ENCODE data around the gene LRRTM3.

LRRTM3 gene

GRCh38 chr10:67075491-67075971, 149.7 kb downstream of the LRRTM3 start:
- TF ChIP-seq CTCF (IDR thresholded peaks at IDR 0.05; ENCODE audit: borderline replicate concordance, insufficient read depth, low read depth, low read length), result no peak
- no peak overlapping the region for H3K4me3 ChIP-seq (ENCODE audit: low read depth, low read length)

GRCh38 chr10:67076144-67076543, 150.3 kb downstream of the LRRTM3 start:
- H3K4me3 ChIP-seq (ENCODE audit: low read depth, low read length), result no peak overlapping the region
- TF ChIP-seq CTCF (IDR thresholded peaks at IDR 0.05; ENCODE audit: borderline replicate concordance, insufficient read depth, low read depth, low read length), result no peak

- no peak for TF ChIP-seq CTCF (IDR thresholded peaks at IDR 0.05; ENCODE audit: borderline replicate concordance, insufficient read depth, low read depth, low read length)
- no peak overlapping the region for H3K4me3 ChIP-seq (ENCODE audit: low read depth, low read length)
Observed at GRCh38 chr10:67077376-67077775, 151.5 kb downstream of the LRRTM3 start.

GRCh38 chr10:67079126-67079525, 153.3 kb downstream of the LRRTM3 start:
- no peak overlapping the region for H3K4me3 ChIP-seq (ENCODE audit: low read depth, low read length)

DNA sequence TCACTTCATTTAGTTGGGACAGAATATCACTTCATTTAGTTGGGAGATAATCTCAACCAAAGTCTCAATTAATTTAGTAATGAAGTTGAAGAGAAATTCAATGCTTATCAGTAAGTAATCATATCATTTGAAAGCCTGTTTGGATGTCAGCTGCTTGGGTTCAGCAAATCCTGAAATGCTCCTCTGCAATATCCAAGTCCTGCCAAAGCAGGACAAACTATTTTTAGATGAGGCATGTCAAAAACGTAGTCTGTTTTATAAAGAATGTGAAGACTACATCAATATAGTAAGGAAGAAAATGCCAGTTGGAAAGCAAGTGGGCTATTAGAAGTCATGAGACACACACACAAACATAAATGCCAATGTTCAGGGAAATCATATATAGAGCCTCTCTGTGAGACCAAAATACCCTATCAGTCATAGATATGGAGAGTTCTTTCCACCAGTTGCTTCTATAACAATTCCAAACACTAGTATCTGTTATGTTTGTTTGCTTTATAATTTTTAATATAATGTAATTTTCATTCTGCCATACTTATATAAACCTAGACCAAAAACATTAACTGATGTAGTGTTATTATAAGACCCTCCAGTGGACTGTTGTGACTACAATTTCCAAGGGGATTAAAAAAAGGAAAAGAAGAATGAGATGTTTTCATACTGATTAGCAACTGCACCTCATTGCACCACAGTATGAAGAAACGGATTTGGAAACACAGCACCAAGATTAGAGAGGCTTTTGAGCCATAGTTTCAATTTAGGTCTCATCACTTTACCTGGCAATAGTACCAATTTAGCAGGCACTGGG, 160.7 kb downstream of the LRRTM3 start:
- no peak for TF ChIP-seq CTCF (IDR thresholded peaks at IDR 0.05; ENCODE audit: borderline replicate concordance, insufficient read depth, low read depth, low read length)
- no peak overlapping the region for H3K4me3 ChIP-seq (ENCODE audit: low read depth, low read length)

More at GRCh38 chr10:67079126-67079525, 153.3 kb downstream of the LRRTM3 start:
- TF ChIP-seq CTCF (IDR thresholded peaks at IDR 0.05; ENCODE audit: borderline replicate concordance, insufficient read depth, low read depth, low read length), result no peak

GRCh38 chr10:67087135-67087425, 161.2 kb downstream of the LRRTM3 start:
- H3K4me3 ChIP-seq (ENCODE audit: low read depth, low read length), result no peak overlapping the region
- TF ChIP-seq CTCF (IDR thresholded peaks at IDR 0.05; ENCODE audit: borderline replicate concordance, insufficient read depth, low read depth, low read length), result no peak

GRCh38 chr10:67088036-67088435, 162.2 kb downstream of the LRRTM3 start:
- no peak overlapping the region for H3K4me3 ChIP-seq (ENCODE audit: low read depth, low read length)
- TF ChIP-seq CTCF (IDR thresholded peaks at IDR 0.05; ENCODE audit: borderline replicate concordance, insufficient read depth, low read depth, low read length), result no peak
